Mesenchymal stem cell (in vitro differentiated cells and primary cell): ENCODE results near the gene TLCD5. TPM values are rescaled to one million over a fixed set of nuclear protein-coding genes. Genes with fewer than 3 reads are reported as not detected.

ENCODE experiments used
- DNase-seq: peaks from one replicate; pipeline ENCODE4 v3.0.0-alpha.2; 2013
- H2AFZ ChIP-seq: one replicate; pipeline ENCODE4 v1.6.1; 2013; ENCODE audit warnings: low read depth, mild to moderate bottlenecking, control low read depth, inconsistent platforms, low read length, moderate library complexity
- H2AK5ac ChIP-seq: 2 replicates; pipeline ENCODE4 v1.6.1; 2013; ENCODE audit warnings: low read length, moderate library complexity, mild to moderate bottlenecking, inconsistent platforms; ENCODE audit not compliant: severe bottlenecking
- H2BK120ac ChIP-seq: one replicate; pipeline ENCODE4 v1.6.1; 2013; ENCODE audit warnings: low read depth, mild to moderate bottlenecking, inconsistent platforms, low read length, moderate library complexity
- H2BK12ac ChIP-seq, 2 experiments: one replicate each; pipeline ENCODE4 v1.6.1; 2013; ENCODE audit warnings: inconsistent platforms in 2 of 2, low read length in 2 of 2, mild to moderate bottlenecking in 2 of 2, moderate library complexity in 2 of 2, control low read depth in 1 of 2
- H2BK15ac ChIP-seq: one replicate; pipeline ENCODE4 v1.6.1; 2013; ENCODE audit warnings: mild to moderate bottlenecking, low read depth, inconsistent platforms; ENCODE audit not compliant: poor library complexity, severe bottlenecking
- H2BK5ac ChIP-seq: 2 replicates; pipeline ENCODE4 v1.6.1; 2013; ENCODE audit warnings: low read depth, mild to moderate bottlenecking, low read length, control low read depth, inconsistent platforms; ENCODE audit not compliant: poor library complexity, severe bottlenecking
- H3K14ac ChIP-seq, 2 experiments: one replicate each; pipeline ENCODE4 v1.6.1; 2013; ENCODE audit warnings: inconsistent platforms in 2 of 2, low read length in 2 of 2, control low read depth in 1 of 2, mild to moderate bottlenecking in 1 of 2, moderate library complexity in 1 of 2
- H3K18ac ChIP-seq, 2 experiments: one replicate each; pipeline ENCODE4 v1.6.1; 2013; ENCODE audit warnings: inconsistent platforms in 2 of 2, low read length in 2 of 2, control low read depth in 1 of 2, low read depth in 1 of 2, mild to moderate bottlenecking in 1 of 2
- H3K23ac ChIP-seq, 2 experiments: one replicate each; pipeline ENCODE4 v1.6.1; 2013; ENCODE audit warnings: inconsistent platforms in 2 of 2, low read length in 2 of 2, mild to moderate bottlenecking in 2 of 2, moderate library complexity in 2 of 2, control low read depth in 1 of 2
- H3K27ac ChIP-seq: 2 replicates; pipeline ENCODE4 v1.5.1; 2013; ENCODE audit warnings: mild to moderate bottlenecking, moderate library complexity, low read length, control low read depth, inconsistent platforms; ENCODE audit not compliant: poor library complexity, severe bottlenecking
- H3K27me3 ChIP-seq, 2 experiments: 2 replicates each; pipeline versions ENCODE4 v1.6.1 to v1.7.0; 2013; ENCODE audit warnings: low read length in 2 of 2, mild to moderate bottlenecking in 2 of 2, moderate library complexity in 2 of 2, control low read depth in 1 of 2, inconsistent platforms in 1 of 2; ENCODE audit not compliant: control insufficient read depth in 1 of 2, insufficient read depth in 1 of 2
- H3K36me3 ChIP-seq, 2 experiments: 2 replicates each; pipeline versions ENCODE4 v1.6.1 to v1.7.0; 2013; ENCODE audit warnings: low read length in 2 of 2, control low read depth in 1 of 2, inconsistent platforms in 1 of 2, low read depth in 1 of 2, mild to moderate bottlenecking in 1 of 2; ENCODE audit not compliant: insufficient read depth in 2 of 2, control insufficient read depth in 1 of 2
- H3K4ac ChIP-seq, 2 experiments: one replicate each; pipeline ENCODE4 v1.6.1; 2013; ENCODE audit warnings: inconsistent platforms in 2 of 2, low read length in 2 of 2, mild to moderate bottlenecking in 2 of 2, moderate library complexity in 2 of 2, control low read depth in 1 of 2, low read depth in 1 of 2
- H3K4me1 ChIP-seq: 2 replicates; pipeline ENCODE4 v1.6.1; 2013; ENCODE audit warnings: low read depth, low read length, control low read depth; ENCODE audit not compliant: control insufficient read depth, insufficient read depth
- H3K4me2 ChIP-seq: 2 replicates; pipeline ENCODE4 v1.6.1; 2013; ENCODE audit warnings: low read length, mild to moderate bottlenecking, inconsistent platforms; ENCODE audit not compliant: poor library complexity, severe bottlenecking
- H3K4me3 ChIP-seq, 2 experiments: 2 replicates each; pipeline versions ENCODE4 v1.5.1 to v1.7.0; 2013; ENCODE audit warnings: low read length in 2 of 2, mild to moderate bottlenecking in 2 of 2, control low read depth in 1 of 2, low read depth in 1 of 2; ENCODE audit not compliant: insufficient read depth in 1 of 2
- H3K79me1 ChIP-seq: replicated peaks from 2 replicates; pipeline ENCODE4 v1.6.1; 2013; ENCODE audit warnings: mild to moderate bottlenecking, control low read depth, low read length, inconsistent platforms; ENCODE audit not compliant: poor library complexity, severe bottlenecking
- H3K9ac ChIP-seq: 2 replicates; pipeline ENCODE4 v1.7.0; 2013; ENCODE audit warnings: mild to moderate bottlenecking, low read length, moderate library complexity
- H3K9me3 ChIP-seq: 2 replicates; pipeline ENCODE4 v1.7.0; 2013; ENCODE audit warnings: mild to moderate bottlenecking, low read length; ENCODE audit not compliant: control insufficient read depth
- H4K8ac ChIP-seq: one replicate; pipeline ENCODE4 v1.6.1; 2013; ENCODE audit warnings: inconsistent platforms, mild to moderate bottlenecking, low read length, moderate library complexity
- H4K91ac ChIP-seq: one replicate; pipeline ENCODE4 v1.6.1; 2013; ENCODE audit warnings: mild to moderate bottlenecking, low read length, inconsistent platforms
- WGBS: methylation state at CpG from one replicate; pipeline ENCODE4 v1.1.7; 2013; ENCODE audit warnings: mixed read lengths; 5-methylcytosine and 5-hydroxymethylcytosine counted together
- polyA plus RNA-seq, 2 experiments: library from polyadenylated mRNA; stranded (reverse); fragments of 200-250 nt; gene quantifications; one replicate each; pipeline ENCODE4 v1.2.3, GENCODE V29; 2013

Gene TLCD5
- 8.5 TPM for polyA plus RNA-seq (2013, experiment 1 of 2)
- polyA plus RNA-seq (2013, experiment 2 of 2) = 7.9 TPM

GRCh38 chr11:120324932-120325810, at the start of gene TLCD5:
TLCD5 (plus strand) TSS chr11:120325299; CDS start chr11:120327442, 2,143 bp downstream.
- Histone ChIP-seq H2BK5ac (peak within 1 kb of the TSS; percentile 72), H3K4me1 (peaks cover 4% of the 10 kb centered on the region), H3K4ac (peak within 1 kb of the TSS; percentile 40 to 80), H3K18ac (peak within 1 kb of the TSS; percentile 95 to 98), H3K4me2 (peak within 1 kb of the TSS; percentile 84), H3K9me3 (no peaks in the 10 kb centered on the region), H4K91ac (peak within 1 kb of the TSS; percentile 98), H2BK120ac (peak within 1 kb of the TSS; percentile 80), H3K36me3 (peaks cover 7 to 20% of the 10 kb centered on the region in 2 experiments), H2AFZ (peak within 1 kb of the TSS; percentile 90), H2BK15ac (peak within 1 kb of the TSS; percentile 19), H4K8ac (peak within 1 kb of the TSS; percentile 95), H3K79me1 (peaks cover 5% of the 10 kb centered on the region), H3K9ac (peak within 1 kb of the TSS; percentile 94), H3K23ac (no peak within 1 kb of the TSS), H3K27ac (peak within 1 kb of the TSS; percentile 86), H3K27me3 (no peaks in the 10 kb centered on the region), H2BK12ac (peak within 1 kb of the TSS in 1 of 2 experiments; percentile 66), H2AK5ac (no peak within 1 kb of the TSS), H3K4me3 (peak within 1 kb of the TSS; percentile 81 to 95), H3K14ac (peak within 1 kb of the TSS in 1 of 2 experiments; percentile 100)
- under 1% methylated on average over 67 of the region's 84 CpGs for WGBS
- peak; percentile 85 for DNase-seq

- H2AFZ ChIP-seq = no peak overlapping the region
- no peak overlapping the region for H3K18ac ChIP-seq
- DNase-seq = no peak
- H2AK5ac ChIP-seq = no peak overlapping the region
- no peak overlapping the region for H2BK5ac ChIP-seq
- peak overlapping the region in 1 of 2 experiments; percentile 79 for H3K23ac ChIP-seq
- H4K8ac ChIP-seq = no peak overlapping the region
- no peak overlapping the region for H3K4ac ChIP-seq
- no peak overlapping the region for H4K91ac ChIP-seq
- no peak overlapping the region for H3K9ac ChIP-seq
- no peak overlapping the region for H3K4me2 ChIP-seq
- H2BK120ac ChIP-seq = no peak overlapping the region
- peak overlapping the region in 1 of 2 experiments; percentile 83 for H3K14ac ChIP-seq
- no peak overlapping the region for H3K4me3 ChIP-seq
- no peak overlapping the region for H3K27ac ChIP-seq
- WGBS = 85% methylated on average over 5 of the region's 5 CpGs
- no peak overlapping the region for H2BK15ac ChIP-seq
- H3K27me3 ChIP-seq = peaks cover 0 to 62% of the 10 kb centered on the region in 2 experiments
- no peaks in the 10 kb centered on the region for H3K9me3 ChIP-seq
- no peaks in the 10 kb centered on the region for H3K36me3 ChIP-seq
- H3K79me1 ChIP-seq = no peaks in the 10 kb centered on the region
- no peak overlapping the region for H2BK12ac ChIP-seq
- peaks cover 3% of the 10 kb centered on the region for H3K4me1 ChIP-seq
Observed at GRCh38 chr11:120279502-120279901, 45.6 kb upstream of the TLCD5 start.

- Histone ChIP-seq H3K14ac (no peak overlapping the region), H2BK12ac (no peak overlapping the region)
Observed at GRCh38 chr11:120280600-120281051, 44.5 kb upstream of the TLCD5 start.

GRCh38 chr11:120281143-120281795, 43.8 kb upstream of the TLCD5 start:
- H3K36me3 ChIP-seq = no peaks in the 10 kb centered on the region
- H2BK12ac ChIP-seq = no peak overlapping the region
- H2BK120ac ChIP-seq = no peak overlapping the region
- no peak overlapping the region for H3K4me3 ChIP-seq
- H3K14ac ChIP-seq = no peak overlapping the region
- no peak overlapping the region for H3K4ac ChIP-seq
- DNase-seq = no peak
- no peak overlapping the region for H3K23ac ChIP-seq
- H2BK5ac ChIP-seq = no peak overlapping the region
- H2AFZ ChIP-seq = no peak overlapping the region
- H3K4me2 ChIP-seq = no peak overlapping the region
- H4K91ac ChIP-seq = no peak overlapping the region
- H3K9ac ChIP-seq = no peak overlapping the region
- no peak overlapping the region for H2AK5ac ChIP-seq
- no peak overlapping the region for H4K8ac ChIP-seq
- no peaks in the 10 kb centered on the region for H3K9me3 ChIP-seq
- H3K27me3 ChIP-seq = peaks cover 0 to 44% of the 10 kb centered on the region in 2 experiments
- H3K18ac ChIP-seq = no peak overlapping the region
- WGBS = 53% methylated on average over 7 of the region's 7 CpGs
- H3K4me1 ChIP-seq = peaks cover 3% of the 10 kb centered on the region
- H3K79me1 ChIP-seq = no peaks in the 10 kb centered on the region
- no peak overlapping the region for H2BK15ac ChIP-seq
- no peak overlapping the region for H3K27ac ChIP-seq

More at GRCh38 chr11:120280600-120281051, 44.5 kb upstream of the TLCD5 start:
- H2BK15ac ChIP-seq = no peak overlapping the region
- H3K27ac ChIP-seq = no peak overlapping the region
- H2BK5ac ChIP-seq = no peak overlapping the region
- WGBS = 45% methylated on average over 4 of the region's 5 CpGs
- no peak overlapping the region for H3K4me2 ChIP-seq
- peaks cover 3% of the 10 kb centered on the region for H3K4me1 ChIP-seq
- H3K4me3 ChIP-seq = no peak overlapping the region
- H3K9me3 ChIP-seq = no peaks in the 10 kb centered on the region
- H3K9ac ChIP-seq = no peak overlapping the region
- peaks cover 0 to 51% of the 10 kb centered on the region in 2 experiments for H3K27me3 ChIP-seq
- no peak overlapping the region for H4K91ac ChIP-seq
- H3K4ac ChIP-seq = no peak overlapping the region
- no peak for DNase-seq
- no peak overlapping the region for H2BK120ac ChIP-seq
- H3K36me3 ChIP-seq = no peaks in the 10 kb centered on the region
- no peak overlapping the region for H2AK5ac ChIP-seq
- H2AFZ ChIP-seq = no peak overlapping the region
- H4K8ac ChIP-seq = no peak overlapping the region
- no peak overlapping the region for H3K18ac ChIP-seq
- H3K79me1 ChIP-seq = no peaks in the 10 kb centered on the region
- no peak overlapping the region for H3K23ac ChIP-seq
